ENCODE data around the gene ADARB1. TPM values are rescaled to one million over a fixed set of nuclear protein-coding genes. Genes with fewer than 3 reads are reported as not detected.
A peak's percentile ranks its signal among the peaks of the same experiment; 100 is the strongest.

ADARB1 gene
- total and polyA plus RNA-seq, 9 of the 15 experiments (the other 6 are each of a cell fraction or from before 2014, with no cell fraction given): 6.7 to 16.0 (median 8.3) TPM

DNA sequence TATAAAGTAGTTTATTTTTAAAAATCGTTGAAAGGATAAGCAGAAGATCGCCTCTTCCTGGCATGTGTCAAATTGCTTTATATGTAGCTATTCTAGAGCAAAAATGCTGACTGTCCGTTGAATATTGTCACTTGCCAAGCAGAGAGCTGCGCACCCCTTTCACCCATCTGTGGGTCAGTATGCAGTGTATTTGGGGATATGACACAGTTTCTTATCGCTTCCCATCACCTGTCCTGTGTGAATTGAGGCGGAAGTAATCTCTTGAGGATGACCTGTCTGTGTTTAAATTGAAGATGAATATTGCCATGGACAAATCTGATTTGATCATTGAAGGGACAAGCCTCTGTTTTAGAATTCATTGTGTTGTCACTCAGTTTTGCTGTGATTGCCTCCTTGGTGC lies 161.1 kb downstream of the ADARB1 start (continued):
- TF ChIP-seq, protein P1, sequence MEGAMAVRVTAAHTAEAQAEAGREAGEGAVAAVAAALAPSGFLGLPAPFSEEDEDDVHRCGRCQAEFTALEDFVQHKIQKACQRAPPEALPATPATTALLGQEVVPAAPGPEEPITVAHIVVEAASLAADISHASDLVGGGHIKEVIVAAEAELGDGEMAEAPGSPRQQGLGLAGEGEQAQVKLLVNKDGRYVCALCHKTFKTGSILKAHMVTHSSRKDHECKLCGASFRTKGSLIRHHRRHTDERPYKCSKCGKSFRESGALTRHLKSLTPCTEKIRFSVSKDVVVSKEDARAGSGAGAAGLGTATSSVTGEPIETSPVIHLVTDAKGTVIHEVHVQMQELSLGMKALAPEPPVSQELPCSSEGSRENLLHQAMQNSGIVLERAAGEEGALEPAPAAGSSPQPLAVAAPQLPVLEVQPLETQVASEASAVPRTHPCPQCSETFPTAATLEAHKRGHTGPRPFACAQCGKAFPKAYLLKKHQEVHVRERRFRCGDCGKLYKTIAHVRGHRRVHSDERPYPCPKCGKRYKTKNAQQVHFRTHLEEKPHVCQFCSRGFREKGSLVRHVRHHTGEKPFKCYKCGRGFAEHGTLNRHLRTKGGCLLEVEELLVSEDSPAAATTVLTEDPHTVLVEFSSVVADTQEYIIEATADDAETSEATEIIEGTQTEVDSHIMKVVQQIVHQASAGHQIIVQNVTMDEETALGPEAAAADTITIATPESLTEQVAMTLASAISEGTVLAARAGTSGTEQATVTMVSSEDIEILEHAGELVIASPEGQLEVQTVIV (CRISPR knock-in tag; IDR thresholded peaks at IDR 0.05; ENCODE audit: borderline replicate concordance): no peak
- TF ChIP-seq KDM1A (IDR thresholded peaks at IDR 0.05): peak; percentile 64 to 73; a peak in 3 of 4 replicates
- TF ChIP-seq DDX20 (tag; IDR thresholded peaks at IDR 0.05; ENCODE audit: low read depth): no peak
- peak; percentile 46; the same call in 1 of the 2 replicates for TF ChIP-seq MAFG (tag; conservative IDR thresholded peaks at IDR 0.05)
- peak; percentile 50; the same call in 1 of the 2 replicates for TF ChIP-seq FOSL1 (tag; conservative IDR thresholded peaks at IDR 0.05)
- no peak for TF ChIP-seq FOXM1 (IDR thresholded peaks at IDR 0.05; ENCODE audit: low read depth)
- no peak for TF ChIP-seq FOXM1 (CRISPR knock-in tag; IDR thresholded peaks at IDR 0.05; ENCODE audit: low read depth)
- peak; percentile 64; the same call in 1 of the 2 replicates for TF ChIP-seq ETV1 (tag; conservative IDR thresholded peaks at IDR 0.05; ENCODE audit: low read depth)
- no peak for TF ChIP-seq SMC3 (conservative IDR thresholded peaks at IDR 0.05; ENCODE audit: insufficient read depth, low read depth, low read length)
- TF ChIP-seq ZEB2 (IDR thresholded peaks at IDR 0.05): peak; percentile 49; the same call in 1 of the 2 replicates
- TF ChIP-seq SIN3B (IDR thresholded peaks at IDR 0.05; ENCODE audit: low read depth): no peak
- TF ChIP-seq TAL1 (IDR thresholded peaks at IDR 0.05): peak; percentile 75
- TF ChIP-seq, protein P2, sequence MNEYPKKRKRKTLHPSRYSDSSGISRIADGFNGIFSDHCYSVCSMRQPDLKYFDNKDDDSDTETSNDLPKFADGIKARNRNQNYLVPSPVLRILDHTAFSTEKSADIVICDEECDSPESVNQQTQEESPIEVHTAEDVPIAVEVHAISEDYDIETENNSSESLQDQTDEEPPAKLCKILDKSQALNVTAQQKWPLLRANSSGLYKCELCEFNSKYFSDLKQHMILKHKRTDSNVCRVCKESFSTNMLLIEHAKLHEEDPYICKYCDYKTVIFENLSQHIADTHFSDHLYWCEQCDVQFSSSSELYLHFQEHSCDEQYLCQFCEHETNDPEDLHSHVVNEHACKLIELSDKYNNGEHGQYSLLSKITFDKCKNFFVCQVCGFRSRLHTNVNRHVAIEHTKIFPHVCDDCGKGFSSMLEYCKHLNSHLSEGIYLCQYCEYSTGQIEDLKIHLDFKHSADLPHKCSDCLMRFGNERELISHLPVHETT (CRISPR knock-in tag; conservative IDR thresholded peaks at IDR 0.05 in 1 of 2, IDR thresholded peaks at IDR 0.05 in 1 of 2): no peak
- TF ChIP-seq PML (IDR thresholded peaks at IDR 0.05; ENCODE audit: low read length): no peak
- TF ChIP-seq, protein P3, sequence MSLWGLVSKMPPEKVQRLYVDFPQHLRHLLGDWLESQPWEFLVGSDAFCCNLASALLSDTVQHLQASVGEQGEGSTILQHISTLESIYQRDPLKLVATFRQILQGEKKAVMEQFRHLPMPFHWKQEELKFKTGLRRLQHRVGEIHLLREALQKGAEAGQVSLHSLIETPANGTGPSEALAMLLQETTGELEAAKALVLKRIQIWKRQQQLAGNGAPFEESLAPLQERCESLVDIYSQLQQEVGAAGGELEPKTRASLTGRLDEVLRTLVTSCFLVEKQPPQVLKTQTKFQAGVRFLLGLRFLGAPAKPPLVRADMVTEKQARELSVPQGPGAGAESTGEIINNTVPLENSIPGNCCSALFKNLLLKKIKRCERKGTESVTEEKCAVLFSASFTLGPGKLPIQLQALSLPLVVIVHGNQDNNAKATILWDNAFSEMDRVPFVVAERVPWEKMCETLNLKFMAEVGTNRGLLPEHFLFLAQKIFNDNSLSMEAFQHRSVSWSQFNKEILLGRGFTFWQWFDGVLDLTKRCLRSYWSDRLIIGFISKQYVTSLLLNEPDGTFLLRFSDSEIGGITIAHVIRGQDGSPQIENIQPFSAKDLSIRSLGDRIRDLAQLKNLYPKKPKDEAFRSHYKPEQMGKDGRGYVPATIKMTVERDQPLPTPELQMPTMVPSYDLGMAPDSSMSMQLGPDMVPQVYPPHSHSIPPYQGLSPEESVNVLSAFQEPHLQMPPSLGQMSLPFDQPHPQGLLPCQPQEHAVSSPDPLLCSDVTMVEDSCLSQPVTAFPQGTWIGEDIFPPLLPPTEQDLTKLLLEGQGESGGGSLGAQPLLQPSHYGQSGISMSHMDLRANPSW (CRISPR knock-in tag; IDR thresholded peaks at IDR 0.05): no peak
- peak; percentile 78 for TF ChIP-seq TCF3 (CRISPR knock-in tag; IDR thresholded peaks at IDR 0.05)
- peak; percentile 58 for TF ChIP-seq ZNF316 (IDR thresholded peaks at IDR 0.05)
- TF ChIP-seq CBFA2T3 (IDR thresholded peaks at IDR 0.05): peak; percentile 73
- peak; percentile 46 for TF ChIP-seq CBFA2T2 (conservative IDR thresholded peaks at IDR 0.05)
- peak; percentile 18; the same call in 1 of the 2 replicates for TF ChIP-seq EP300 (IDR thresholded peaks at IDR 0.05; ENCODE audit: low read length)
- TF ChIP-seq ESRRB (CRISPR knock-in tag; IDR thresholded peaks at IDR 0.05; ENCODE audit: borderline replicate concordance): no peak
- TF ChIP-seq CXXC5 (CRISPR knock-in tag; IDR thresholded peaks at IDR 0.05): 0 out of 2 replicates have a peak, but pooled peaks have one; percentile 18
- peak; percentile 70; the same call in 1 of the 2 replicates for TF ChIP-seq C11orf30 (IDR thresholded peaks at IDR 0.05; ENCODE audit: low read depth)
- no peak for TF ChIP-seq RBM34 (IDR thresholded peaks at IDR 0.05; ENCODE audit: borderline replicate concordance, insufficient read depth, low read length)
- no peak for TF ChIP-seq ZNF217 (CRISPR knock-in tag; IDR thresholded peaks at IDR 0.05)

Measured in K562 (cell line).